ENCODE data around the gene OLFM1.

DNA sequence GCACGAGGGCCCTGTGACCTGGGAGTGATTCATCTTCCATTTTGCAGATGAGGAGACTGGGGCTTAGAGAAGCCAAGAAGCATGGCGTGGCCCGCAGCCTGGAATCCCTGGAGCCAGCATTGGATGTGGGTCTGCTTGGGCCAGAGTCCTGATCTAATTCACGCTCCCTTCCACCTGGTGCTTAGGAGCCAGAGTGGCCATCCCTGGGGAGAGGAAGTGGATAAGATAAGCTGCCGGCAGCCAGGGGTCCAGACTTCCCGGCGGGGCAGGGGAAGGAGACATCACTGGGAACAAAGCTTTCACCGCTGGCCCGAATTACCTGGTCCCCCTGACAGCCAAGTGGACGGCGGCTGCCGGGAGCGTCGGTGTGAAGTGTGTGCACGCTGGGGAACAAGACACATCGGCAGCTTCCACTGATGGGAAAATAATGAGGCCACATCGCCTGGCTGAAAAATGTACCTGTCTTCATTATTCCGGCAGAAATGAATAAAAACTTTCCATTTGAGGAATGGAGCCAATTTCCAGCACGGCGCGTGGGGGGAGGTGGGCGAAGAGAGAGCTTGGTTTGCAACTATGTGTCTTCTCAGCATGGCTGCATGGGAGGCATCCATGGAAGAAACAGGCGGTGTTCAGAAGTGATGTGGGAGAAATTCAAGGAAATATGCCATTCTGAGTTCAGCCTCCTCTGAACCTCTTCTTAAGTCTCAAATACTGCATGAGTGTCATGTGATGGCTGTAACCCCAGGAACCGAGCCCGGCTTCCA is 78.5 kb downstream of the OLFM1 start:
- TF ChIP-seq, protein P1, sequence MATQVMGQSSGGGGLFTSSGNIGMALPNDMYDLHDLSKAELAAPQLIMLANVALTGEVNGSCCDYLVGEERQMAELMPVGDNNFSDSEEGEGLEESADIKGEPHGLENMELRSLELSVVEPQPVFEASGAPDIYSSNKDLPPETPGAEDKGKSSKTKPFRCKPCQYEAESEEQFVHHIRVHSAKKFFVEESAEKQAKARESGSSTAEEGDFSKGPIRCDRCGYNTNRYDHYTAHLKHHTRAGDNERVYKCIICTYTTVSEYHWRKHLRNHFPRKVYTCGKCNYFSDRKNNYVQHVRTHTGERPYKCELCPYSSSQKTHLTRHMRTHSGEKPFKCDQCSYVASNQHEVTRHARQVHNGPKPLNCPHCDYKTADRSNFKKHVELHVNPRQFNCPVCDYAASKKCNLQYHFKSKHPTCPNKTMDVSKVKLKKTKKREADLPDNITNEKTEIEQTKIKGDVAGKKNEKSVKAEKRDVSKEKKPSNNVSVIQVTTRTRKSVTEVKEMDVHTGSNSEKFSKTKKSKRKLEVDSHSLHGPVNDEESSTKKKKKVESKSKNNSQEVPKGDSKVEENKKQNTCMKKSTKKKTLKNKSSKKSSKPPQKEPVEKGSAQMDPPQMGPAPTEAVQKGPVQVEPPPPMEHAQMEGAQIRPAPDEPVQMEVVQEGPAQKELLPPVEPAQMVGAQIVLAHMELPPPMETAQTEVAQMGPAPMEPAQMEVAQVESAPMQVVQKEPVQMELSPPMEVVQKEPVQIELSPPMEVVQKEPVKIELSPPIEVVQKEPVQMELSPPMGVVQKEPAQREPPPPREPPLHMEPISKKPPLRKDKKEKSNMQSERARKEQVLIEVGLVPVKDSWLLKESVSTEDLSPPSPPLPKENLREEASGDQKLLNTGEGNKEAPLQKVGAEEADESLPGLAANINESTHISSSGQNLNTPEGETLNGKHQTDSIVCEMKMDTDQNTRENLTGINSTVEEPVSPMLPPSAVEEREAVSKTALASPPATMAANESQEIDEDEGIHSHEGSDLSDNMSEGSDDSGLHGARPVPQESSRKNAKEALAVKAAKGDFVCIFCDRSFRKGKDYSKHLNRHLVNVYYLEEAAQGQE (IDR thresholded peaks at IDR 0.05; ENCODE audit: insufficient replicate concordance, low read depth), result no peak
- TF ChIP-seq CTCF (IDR thresholded peaks at IDR 0.05; ENCODE audit: insufficient read depth, low read length) (no peak), POLR2AphosphoS5 (IDR thresholded peaks at IDR 0.05; ENCODE audit: low read depth) (no peak), GABPA (IDR thresholded peaks at IDR 0.05; ENCODE audit: low read depth) (no peak)

Data from HL-60 (cell line).